Urinary bladder (tissue), 4 donors: ENCODE measurements around the gene LBR. TPM values are rescaled to one million over a fixed set of nuclear protein-coding genes. Genes with fewer than 3 reads are reported as not detected.
A peak's percentile ranks its signal among the peaks of the same experiment; 100 is the strongest.

Source experiments
- DNase-seq: peaks from one replicate; pipeline ENCODE4 v3.0.0-alpha.2; 2015; ENCODE audit errors: extremely low spot score
- H3K27ac ChIP-seq: one replicate; pipeline ENCODE4 v1.5.1; 2013; ENCODE audit warnings: low read depth, mild to moderate bottlenecking, moderate library complexity
- H3K36me3 ChIP-seq: one replicate; pipeline ENCODE4 v1.6.1; 2013; ENCODE audit warnings: mild to moderate bottlenecking, moderate library complexity; ENCODE audit not compliant: insufficient read depth
- H3K4me1 ChIP-seq: one replicate; pipeline ENCODE4 v1.6.1; 2013; ENCODE audit warnings: mild to moderate bottlenecking, moderate library complexity; ENCODE audit not compliant: insufficient read depth
- H3K4me3 ChIP-seq: one replicate; pipeline ENCODE4 v1.5.1; 2013; ENCODE audit warnings: low read depth, low read length
- WGBS: extraction: QIAGEN DNeasy Blood & Tissue Kit; methylation state at CpG from one replicate; pipeline ENCODE4 v1.1.7; 2013; 5-methylcytosine and 5-hydroxymethylcytosine counted together
- polyA plus RNA-seq: library from polyadenylated mRNA; stranded (reverse); fragments of 200-250 nt; gene quantifications from one replicate; pipeline ENCODE4 v1.2.3, GENCODE V29; 2013
- total RNA-seq: library from RNA; depleted of rRNA; stranded (reverse); fragments of >200 nt; gene quantifications from one replicate; pipeline ENCODE4 v1.2.3, GENCODE V29; 2014
- donor health status: healthy with polysubstance abuse.
- donor health status: healthy.

Gene LBR
- total and polyA plus RNA-seq, 2 donors = 62.0 to 128 TPM

DNA sequence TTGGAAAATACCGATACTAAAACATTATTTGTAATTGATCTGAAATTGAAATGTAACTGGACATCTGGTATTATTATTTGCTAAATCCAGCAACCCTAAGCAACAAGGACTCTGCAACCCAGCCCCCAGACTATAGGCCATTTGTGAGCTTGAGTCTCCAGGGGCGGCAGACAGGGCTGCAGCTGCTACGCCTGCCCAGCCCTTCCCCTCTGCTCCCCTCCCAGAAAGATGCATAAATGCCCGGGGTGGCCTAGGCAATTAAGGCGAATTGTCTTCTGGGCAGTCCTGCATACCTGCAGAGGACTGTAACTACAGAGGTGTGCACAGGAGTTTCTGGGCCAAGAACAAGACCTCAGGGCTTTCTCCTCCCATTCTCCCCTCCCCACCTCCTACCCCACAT lies 41.2 kb upstream of the LBR start:
- DNase-seq = no peak
- WGBS = 91% methylated on average over 5 of the region's 5 CpGs
- Histone ChIP-seq H3K4me1 (no peaks in the 10 kb centered on the region), H3K27ac (no peak overlapping the region), H3K36me3 (no peaks in the 10 kb centered on the region), H3K4me3 (no peak overlapping the region)

DNA sequence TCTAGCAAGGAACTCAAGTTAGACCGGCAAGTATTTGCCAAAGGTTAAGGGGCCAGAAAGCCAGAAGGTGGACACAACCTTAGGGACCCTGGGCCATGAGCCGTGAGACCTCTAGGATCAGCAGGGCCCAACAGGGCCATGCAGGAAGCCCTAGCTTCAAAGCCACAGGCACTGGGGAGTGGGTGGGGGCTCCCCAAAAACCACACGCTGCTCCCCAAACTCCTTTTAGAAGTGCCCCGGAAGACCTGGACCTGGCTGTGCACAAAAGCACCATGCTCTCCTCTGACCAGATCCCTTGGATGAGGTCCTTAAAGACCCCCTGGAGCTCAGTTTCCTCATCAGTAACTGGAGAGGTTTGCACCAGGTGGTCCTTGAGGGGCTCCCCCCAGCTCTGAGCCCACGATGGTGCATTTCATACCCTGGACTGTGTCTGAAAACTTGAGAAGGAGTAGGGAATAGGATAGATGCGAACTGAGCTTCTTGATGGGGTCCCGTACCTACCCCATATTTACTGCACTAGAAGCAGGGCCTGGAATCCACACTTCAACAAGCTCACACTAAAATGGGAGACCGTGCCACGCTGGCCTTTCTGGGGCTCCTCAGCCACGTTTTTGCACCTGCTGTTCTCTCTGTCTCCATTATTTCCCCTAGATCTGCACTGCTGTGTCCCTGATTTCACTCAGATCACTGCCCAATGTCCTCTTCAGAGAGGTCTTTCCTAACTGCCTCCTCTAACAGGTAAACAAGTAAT lies 40.6 kb upstream of the LBR start:
- H3K36me3 ChIP-seq = no peaks in the 10 kb centered on the region
- no peak overlapping the region for H3K27ac ChIP-seq
- H3K4me3 ChIP-seq = no peak overlapping the region
- DNase-seq = no peak
- H3K4me1 ChIP-seq = no peaks in the 10 kb centered on the region
- 84% methylated on average over 10 of the region's 10 CpGs for WGBS

DNA sequence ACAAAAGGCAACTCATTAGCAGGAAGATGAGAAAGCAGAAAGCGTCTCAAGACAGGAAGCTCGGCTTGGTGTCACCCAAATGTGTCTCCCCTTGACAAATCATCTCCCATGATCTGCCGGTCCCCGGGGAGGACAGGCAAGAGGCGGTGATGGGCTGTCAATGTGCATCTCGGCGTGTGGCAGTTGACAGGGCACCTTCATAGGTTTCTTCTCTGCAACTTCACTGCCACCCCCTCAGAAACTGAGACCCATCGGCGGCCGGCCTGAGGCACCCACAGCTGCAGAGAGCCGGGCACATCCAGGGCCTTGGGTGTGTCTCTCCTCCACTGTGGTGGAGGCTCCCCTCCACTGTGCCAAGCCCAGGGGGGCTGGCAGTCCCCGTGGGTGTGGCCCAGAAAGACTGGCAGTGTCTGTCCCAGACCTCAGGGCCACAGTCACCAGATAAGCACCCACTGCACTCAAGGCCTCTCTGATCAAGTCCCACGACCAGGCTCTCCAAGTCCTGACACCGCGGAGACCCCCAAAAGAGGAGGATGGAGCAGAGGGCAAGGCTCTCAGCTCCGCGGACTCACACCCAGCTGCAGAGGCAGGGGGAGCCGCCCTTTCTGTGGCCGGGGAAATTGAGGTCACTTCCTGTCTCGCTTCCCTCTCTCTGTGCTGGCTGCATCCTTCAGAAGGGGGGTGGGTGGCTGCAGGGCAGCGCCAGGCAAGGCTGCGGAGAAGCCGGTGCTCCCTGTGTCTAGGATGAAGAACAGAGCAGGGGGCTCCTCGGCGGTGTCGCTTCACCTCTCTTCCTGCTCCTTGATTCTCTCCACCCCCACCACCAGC lies 39.6 kb upstream of the LBR start:
- WGBS = 57% methylated on average over 26 of the region's 26 CpGs
- Histone ChIP-seq H3K4me3 (peak overlapping the region; percentile 2), H3K36me3 (no peaks in the 10 kb centered on the region), H3K4me1 (no peaks in the 10 kb centered on the region), H3K27ac (peak overlapping the region; percentile 30)
- DNase-seq = no peak

- Histone ChIP-seq H3K4me1 (no peaks in the 10 kb centered on the region), H3K27ac (no peak overlapping the region), H3K36me3 (no peaks in the 10 kb centered on the region), H3K4me3 (no peak overlapping the region)
- no peak for DNase-seq
- 91% methylated on average over 4 of the region's 4 CpGs for WGBS
Measured at GRCh38 chr1:225466848-225467192, 39.0 kb upstream of the LBR start.

DNA sequence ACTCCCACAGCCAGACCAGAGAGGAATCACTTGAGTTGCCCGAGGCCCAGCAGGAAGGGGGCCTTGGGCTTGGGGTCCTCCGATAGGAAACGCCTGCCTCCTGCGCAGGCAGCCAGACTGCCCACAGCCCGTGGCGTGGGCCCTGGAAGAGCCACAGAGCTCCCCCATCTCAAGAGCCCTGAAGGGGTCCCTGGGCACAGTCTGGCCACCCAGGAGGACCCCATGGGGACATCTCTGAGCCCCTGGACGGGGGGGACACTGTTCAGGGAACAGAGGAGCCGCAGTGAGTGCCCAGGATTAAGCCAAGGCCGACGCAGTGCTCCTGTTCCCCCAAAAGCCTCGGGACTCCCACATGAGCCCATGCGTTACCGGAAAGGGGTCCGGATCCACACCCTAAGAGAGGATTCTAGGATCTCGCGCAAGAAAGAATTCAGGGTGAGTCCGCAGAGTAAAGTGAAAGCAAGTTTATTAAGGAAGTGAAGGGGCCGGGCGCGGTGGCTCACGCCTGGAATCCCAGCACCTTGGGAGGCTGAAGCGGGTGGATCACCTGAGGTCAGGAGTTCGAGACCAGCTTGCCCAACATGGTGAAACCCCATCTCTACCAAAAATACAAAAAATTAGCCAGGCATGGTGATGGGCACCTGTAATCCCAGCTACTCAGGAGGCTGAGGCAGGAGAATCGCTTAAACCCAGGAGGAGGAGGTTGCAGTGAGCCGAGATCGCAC lies 38.1 kb upstream of the LBR start:
- no peak for DNase-seq
- Histone ChIP-seq H3K36me3 (no peaks in the 10 kb centered on the region), H3K27ac (no peak overlapping the region), H3K4me1 (no peaks in the 10 kb centered on the region), H3K4me3 (no peak overlapping the region)
- WGBS = 91% methylated on average over 26 of the region's 26 CpGs

DNA sequence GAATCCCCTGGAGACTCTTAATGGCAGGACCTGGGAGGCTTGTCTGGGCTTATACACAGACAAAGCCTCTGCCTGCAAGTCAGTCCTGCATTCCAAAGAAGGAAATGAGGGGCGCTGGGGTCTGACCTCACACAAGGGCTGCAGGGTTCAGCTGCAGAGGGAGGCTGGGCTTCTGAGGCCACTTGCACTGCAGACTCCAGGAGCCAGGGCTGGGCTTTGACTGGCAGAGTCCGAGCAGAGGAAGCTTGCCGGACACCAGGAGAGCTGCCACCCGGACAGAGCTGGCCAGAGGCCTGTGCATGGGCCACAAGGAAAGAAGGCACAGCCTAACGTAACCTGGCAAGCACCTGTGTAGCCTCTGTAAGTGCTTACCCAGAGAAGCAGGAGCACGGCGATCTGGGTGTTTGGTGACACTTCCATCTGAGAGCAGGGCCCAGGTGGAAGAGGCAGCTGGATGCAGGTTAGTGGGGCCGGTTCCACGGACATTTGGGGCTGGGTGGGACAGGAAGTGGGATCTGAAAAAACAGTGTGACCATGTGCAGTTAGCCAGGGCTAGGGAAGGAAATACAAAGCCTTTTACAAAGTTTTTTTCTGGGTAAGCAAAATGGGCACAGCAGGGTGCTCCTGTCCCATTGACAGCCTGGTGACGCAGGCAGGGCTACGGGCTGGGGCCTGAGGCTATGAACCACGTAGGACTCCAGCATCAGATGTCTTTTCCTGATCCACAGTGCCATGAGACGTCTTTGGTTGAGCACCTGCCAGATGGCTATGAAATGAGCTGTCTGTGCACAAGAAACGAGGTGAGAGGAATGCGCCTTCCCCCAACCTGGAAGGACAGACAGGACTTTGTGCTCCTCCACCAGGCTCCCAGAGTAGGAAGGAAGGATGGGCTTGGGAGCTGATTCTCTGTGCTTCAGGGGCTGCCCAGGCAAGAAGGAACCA lies 37.3 kb upstream of the LBR start:
- no peaks in the 10 kb centered on the region for H3K4me1 ChIP-seq
- H3K36me3 ChIP-seq = no peaks in the 10 kb centered on the region
- no peak for DNase-seq
- no peak overlapping the region for H3K27ac ChIP-seq
- WGBS = 62% methylated on average over 15 of the region's 15 CpGs
- H3K4me3 ChIP-seq = no peak overlapping the region

DNA sequence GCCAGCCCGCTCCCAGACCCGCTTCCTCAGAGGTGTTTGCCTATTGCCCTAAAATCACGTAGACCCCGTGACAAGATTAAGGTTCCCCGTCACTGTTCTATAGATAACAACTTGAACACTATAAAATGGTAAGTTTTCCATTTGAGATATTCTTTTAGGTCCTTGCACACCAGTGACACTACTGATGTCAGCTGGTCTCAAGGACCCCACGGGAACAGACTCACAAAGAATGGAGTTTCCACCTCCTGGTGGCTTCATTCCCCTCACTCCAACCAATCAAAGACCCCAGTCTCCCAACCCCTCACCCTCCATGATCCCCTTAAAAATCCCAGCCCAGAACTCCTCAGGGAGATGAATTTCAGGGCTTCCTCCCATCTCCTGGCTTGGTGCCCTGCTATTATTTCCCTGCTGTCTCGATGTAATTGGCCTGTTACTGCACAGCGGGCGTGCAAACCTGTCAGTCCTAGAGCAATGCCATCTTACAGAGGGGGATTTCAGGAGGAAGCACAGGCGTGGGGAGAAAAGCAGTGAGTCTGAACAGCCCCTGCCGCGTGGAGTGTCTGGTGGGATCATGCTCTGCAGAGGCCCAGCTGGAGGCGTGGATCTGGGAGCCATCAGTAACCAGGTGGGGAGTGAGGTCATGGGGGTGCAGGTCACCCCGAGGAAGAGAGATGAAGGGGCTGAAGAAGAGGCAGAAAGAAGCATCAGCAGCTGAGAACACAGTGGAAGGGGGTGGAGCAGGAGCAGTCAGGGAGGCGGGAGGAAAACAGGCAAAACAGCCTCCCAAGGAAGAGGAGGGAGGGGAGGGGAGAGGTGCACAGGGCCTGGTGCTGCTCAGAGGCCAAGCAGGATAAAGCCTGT lies 35.1 kb upstream of the LBR start:
- DNase-seq = no peak

GRCh38 chr1:225462429-225462713 lies 34.5 kb upstream of the LBR start:
- H3K4me3 ChIP-seq = no peak overlapping the region
- DNase-seq = no peak
- no peaks in the 10 kb centered on the region for H3K36me3 ChIP-seq
- H3K27ac ChIP-seq = no peak overlapping the region
- no peaks in the 10 kb centered on the region for H3K4me1 ChIP-seq
- WGBS = 24% methylated on average over 5 of the region's 5 CpGs

More for the DNA sequence above, 35.1 kb upstream of the LBR start:
- Histone ChIP-seq H3K27ac (no peak overlapping the region), H3K36me3 (no peaks in the 10 kb centered on the region), H3K4me1 (no peaks in the 10 kb centered on the region), H3K4me3 (no peak overlapping the region)
- WGBS = 35% methylated on average over 15 of the region's 15 CpGs

GRCh38 chr1:225461533-225462428 lies 33.9 kb upstream of the LBR start:
- Histone ChIP-seq H3K4me3 (no peak overlapping the region), H3K27ac (no peak overlapping the region), H3K36me3 (no peaks in the 10 kb centered on the region), H3K4me1 (no peaks in the 10 kb centered on the region)
- DNase-seq = no peak
- 70% methylated on average over 19 of the region's 19 CpGs for WGBS

GRCh38 chr1:225460737-225461532 lies 33.1 kb upstream of the LBR start:
- Histone ChIP-seq H3K4me3 (no peak overlapping the region), H3K36me3 (no peaks in the 10 kb centered on the region), H3K4me1 (no peaks in the 10 kb centered on the region), H3K27ac (no peak overlapping the region)
- no peak for DNase-seq
- WGBS = 57% methylated on average over 8 of the region's 8 CpGs

DNA sequence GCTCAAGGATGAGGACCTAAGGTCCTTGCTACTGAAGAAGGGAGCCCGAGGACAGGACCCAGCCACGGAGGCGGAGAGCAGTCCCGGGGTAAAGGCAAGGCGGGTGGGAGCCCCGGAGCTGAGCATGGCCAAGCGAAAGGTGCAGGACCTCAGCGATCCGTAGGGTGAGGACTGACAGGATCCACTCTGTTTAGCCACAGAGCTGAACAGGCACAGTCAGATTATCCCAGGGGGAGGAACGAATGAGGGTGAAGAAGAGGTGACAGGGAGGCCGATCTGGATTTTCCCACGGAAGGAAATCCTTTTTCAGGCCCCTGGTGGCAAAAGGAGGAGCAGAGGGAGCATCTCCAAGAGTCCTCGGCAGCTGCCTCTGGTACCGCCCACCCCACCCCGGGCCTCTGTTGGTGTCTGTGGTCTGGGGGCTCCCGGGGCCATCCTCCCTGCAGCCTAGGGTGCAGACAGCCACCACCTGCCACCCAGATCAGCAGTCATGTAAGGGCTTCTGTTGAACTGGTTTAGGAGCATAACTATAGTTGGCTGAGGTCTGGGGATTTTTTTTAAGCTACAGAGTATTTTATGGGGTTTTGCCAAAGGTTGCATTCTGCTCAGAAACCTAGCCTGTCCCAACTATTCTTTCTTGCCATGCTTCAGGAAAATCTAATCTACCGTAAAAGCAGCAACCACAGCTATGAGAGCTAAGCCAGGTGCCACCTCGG lies 32.3 kb upstream of the LBR start:
- WGBS = 42% methylated on average over 18 of the region's 18 CpGs
- Histone ChIP-seq H3K27ac (no peak overlapping the region), H3K4me1 (no peaks in the 10 kb centered on the region), H3K4me3 (no peak overlapping the region), H3K36me3 (no peaks in the 10 kb centered on the region)
- no peak for DNase-seq
